GM18499 (cell line): ENCODE results near the gene HNRNPH2.
A peak's percentile ranks its signal among the peaks of the same experiment; 100 is the strongest.

ENCODE experiments used
- ATAC-seq: cut with Tn5 transposase; IDR thresholded peaks from one replicate; pipeline ENCODE4 v1.9.1; 2021; ENCODE audit warnings: moderate number of reproducible peaks; ENCODE audit not compliant: insufficient read depth, unreplicated experiment

The HNRNPH2 gene

DNA sequence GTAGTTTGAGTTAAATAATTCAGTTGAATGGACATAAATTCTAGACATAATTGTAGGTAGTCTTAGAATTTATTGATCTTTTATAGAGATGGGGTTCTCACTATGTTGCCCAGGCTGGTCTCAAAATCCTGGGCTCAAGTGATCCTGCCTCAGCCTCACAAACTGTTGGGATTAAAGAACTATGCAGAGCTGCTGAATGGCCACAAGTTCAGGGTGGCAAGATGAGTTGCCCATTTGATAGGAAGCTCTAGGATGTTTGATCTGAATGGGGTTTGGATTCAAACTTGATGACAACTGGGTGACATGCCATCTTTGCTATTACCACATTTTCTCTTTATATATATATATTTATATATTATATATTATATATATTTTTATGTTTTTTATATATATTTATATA is 13.7 kb upstream of the HNRNPH2 start:
- ATAC-seq = no peak

GRCh38 chrX:101395789-101396188 is 12.2 kb upstream of the HNRNPH2 start:
- ATAC-seq = no peak

GRCh38 chrX:101397779-101398178 is 10.2 kb upstream of the HNRNPH2 start:
- no peak for ATAC-seq

DNA sequence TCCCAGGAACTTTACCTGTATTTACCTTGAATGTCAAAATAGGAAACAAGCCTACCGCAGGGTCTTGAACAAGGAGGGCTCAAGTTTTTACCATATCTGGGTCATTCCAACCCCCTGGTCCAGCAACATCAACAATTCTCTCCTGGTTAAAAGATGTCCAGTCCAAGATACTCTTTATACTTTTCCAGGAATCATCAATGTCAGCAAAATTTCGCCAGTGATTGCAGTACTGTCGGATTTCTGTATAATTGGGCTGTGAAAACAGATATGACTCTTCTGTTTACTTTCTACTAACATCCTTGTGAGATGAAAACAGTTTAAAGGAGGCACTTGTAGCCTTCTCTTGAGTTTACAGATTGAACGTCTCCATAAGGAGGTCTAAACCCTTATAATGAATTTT is 9.3 kb upstream of the HNRNPH2 start:
- no peak for ATAC-seq

DNA sequence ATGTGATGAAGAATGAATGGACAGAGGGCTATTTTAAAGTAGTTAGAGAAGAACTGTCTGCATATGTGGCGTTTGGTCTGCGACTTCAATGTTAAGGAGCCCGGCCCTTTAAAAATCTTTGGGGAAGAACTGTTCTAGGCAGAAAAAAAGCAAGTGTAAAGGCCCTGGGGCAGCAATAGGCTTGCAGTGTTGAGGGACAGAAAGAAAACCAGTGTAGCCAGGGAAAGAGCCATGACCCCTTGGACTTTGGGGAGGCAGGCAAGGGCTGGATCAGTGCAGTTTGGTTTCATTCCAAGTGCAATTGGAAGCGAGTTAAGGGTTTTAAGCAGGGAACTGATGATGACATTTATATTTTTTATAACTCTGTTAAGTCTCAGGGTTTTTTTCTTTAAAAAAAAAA is 8.2 kb upstream of the HNRNPH2 start:
- ATAC-seq = no peak

- no peak for ATAC-seq
Measured at GRCh38 chrX:101407167-101407747, 765 bp upstream of the HNRNPH2 start.

DNA sequence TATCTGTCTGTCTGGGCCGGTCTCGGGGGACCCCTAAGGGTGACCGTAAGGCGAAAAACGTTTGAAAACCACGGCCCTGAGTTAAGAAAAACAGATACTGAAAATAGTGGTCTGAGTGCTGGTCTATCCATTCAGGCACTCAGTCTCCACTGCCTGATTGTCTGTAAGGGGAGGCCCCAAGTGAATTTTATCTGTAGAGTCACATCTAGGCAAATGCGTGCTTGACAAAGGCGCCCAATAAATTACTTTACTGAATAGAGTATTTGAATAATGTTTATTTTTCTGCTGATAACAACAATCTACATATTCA is 465 bp downstream of the HNRNPH2 start:
- no peak for ATAC-seq

- ATAC-seq = no peak
Measured at GRCh38 chrX:101409043-101409442, 1.0 kb downstream of the HNRNPH2 start.

DNA sequence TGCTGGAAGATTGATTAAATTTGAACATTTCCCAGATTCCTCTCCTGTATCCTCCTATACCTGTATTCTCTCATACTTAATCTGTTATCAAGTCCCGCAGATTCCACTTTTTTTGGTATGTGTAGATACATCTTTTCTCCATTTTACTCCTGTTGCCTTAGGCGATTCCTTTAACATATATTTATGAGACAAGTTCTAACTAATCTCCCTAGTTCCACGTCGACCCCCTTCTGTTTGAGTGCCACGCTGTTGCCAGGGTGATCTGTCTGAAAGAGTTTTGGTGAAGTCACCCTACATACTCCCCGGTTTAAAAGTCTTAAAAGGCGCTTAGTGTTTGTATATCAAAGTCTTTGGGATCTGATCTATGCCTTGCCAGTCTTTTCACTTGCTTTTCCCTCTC is 2.4 kb downstream of the HNRNPH2 start:
- no peak for ATAC-seq

GRCh38 chrX:101411984-101412383 is 4.0 kb downstream of the HNRNPH2 start:
- no peak for ATAC-seq

- no peak for ATAC-seq
Measured at GRCh38 chrX:101415180-101416145, 7.4 kb downstream of the HNRNPH2 start.

- ATAC-seq = no peak
Measured at GRCh38 chrX:101416691-101417090, 8.7 kb downstream of the HNRNPH2 start.

DNA sequence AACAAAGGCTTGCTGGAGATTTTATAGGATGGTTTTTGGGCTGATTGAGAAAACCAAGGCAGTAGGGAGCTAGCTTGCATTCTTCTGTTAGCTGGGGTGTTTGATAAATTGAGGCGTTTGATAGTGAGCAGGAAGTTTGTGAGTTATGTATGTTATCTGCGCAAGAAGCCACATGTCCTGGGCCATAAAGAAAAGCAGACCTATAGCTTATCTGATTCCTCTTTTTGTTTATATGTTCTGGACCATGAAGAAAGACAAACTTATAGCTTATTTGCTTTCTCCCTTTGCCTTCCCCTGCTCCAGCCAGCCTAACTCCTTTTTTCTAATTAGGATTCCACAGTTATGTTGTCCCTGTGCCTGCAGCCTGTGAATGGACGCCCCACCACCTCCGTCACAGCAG is 9.2 kb downstream of the HNRNPH2 start:
- no peak for ATAC-seq

DNA sequence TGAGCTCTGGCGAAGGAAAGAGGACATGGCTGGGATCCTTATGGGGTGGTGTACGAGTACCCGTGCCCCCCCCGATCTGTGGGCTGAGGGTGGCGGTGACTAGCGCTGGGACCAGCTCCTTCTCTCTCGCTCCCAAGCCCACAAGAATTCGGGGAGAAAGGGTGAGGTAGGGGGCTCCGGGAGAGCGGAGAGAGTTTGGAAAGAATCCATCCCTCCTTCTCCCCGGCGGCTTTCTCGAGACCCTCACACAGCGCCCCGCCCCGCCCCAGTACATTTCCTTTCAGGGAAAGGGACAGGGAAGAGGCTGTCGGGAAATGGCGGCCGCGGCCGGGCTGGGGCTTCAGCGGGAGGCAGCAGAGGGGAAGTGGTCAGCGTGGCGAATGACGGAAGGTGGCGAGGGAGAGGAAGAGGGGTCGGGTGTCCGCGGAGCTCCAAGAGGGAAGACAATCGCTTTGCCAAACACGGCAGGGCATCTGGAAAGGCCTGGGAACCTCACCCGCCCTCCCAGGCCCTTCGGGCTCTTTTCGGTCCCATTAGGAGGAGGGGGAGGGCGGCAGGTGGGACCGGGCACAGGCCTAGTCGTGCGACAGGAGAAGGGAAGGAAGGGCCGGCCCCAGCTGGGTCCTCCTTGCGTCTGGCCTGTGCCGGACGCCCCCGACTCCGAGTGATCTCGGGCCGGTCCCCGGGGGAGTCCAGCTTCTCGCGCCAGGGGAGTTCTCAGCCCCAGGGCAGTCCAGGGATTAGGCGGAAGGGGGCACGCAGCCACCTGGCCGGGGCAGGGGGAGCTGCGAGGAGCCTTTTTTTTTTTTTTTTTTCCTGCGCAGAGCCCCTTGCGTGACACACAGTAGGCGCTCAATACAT is 10.2 kb downstream of the HNRNPH2 start:
- ATAC-seq = no peak

DNA sequence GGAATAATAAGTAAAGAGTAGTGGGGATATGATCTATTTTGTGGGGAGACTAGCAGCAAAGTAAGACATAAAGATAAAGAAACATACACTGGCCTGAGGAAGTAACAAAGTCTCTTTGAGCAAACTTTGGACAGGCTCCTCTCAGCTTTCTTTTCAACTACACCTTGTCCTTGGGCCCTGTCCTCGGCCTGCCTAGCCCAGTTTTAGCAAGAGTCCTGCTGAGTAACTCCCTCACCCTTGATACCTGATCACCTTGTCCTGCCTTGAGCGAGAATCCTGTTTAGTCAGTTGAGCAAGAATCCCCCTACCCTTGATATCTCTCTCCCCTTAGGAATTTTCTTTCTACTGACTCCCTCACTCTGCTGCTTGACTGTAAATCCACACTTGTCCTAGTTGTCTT is 11.5 kb downstream of the HNRNPH2 start:
- ATAC-seq = no peak

- no peak for ATAC-seq
Measured at GRCh38 chrX:101427954-101428353, 19.9 kb downstream of the HNRNPH2 start.

- peak; percentile 49 for ATAC-seq
Measured at GRCh38 chrX:101429934-101430333, 21.9 kb downstream of the HNRNPH2 start.

DNA sequence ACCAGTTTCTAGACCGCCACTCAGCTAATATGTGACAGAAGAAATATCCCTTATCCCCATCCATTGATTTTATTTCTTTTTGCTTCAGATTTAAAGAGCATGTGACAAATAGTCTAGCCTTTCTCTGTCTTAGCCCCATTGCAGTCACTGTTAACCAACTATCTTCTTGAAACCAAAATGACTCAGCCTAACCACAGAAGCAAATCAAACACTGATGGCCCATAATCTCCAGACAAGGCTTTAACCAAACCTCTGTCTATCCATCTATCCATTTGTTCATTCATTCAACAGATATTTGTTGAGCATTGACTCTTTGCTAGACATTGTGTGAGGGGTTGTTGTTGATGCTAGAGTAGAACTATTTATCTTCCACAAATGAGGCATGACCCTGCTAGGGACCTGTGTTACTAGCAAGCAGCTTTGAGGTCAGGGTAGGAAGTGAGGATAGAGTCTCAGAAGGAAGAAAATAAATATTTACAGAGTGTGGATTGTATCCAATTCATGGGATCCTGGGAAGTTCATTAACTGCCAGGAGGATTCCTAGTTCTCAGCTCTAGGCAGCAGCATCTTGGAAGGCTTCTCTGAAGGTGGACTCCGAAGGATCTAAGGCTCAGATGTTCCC is 22.5 kb downstream of the HNRNPH2 start:
- ATAC-seq = peak; percentile 92

GRCh38 chrX:101442085-101442484 is 34.1 kb downstream of the HNRNPH2 start:
- ATAC-seq = no peak

GRCh38 chrX:101449279-101449678 is 41.3 kb downstream of the HNRNPH2 start:
- ATAC-seq = no peak

- no peak for ATAC-seq
Measured at GRCh38 chrX:101450085-101450484, 42.1 kb downstream of the HNRNPH2 start.
